GM11168 (cell line): ENCODE results near the gene RHPN2.
"Not testable (repeated sequence)": the region's sequence is repeated elsewhere in the genome, so short reads cannot be mapped to it uniquely, and the experiment has no call there.

Experiments
- in situ Hi-C: fragments of 300-500 bp; cut with MboI; formaldehyde crosslinking; loops from one replicate; pipeline ENCODE4 v1.12.0; 2022; ENCODE audit warnings: low sequenced_read_pairs; ENCODE audit not compliant: unreplicated experiment

Gene RHPN2

DNA sequence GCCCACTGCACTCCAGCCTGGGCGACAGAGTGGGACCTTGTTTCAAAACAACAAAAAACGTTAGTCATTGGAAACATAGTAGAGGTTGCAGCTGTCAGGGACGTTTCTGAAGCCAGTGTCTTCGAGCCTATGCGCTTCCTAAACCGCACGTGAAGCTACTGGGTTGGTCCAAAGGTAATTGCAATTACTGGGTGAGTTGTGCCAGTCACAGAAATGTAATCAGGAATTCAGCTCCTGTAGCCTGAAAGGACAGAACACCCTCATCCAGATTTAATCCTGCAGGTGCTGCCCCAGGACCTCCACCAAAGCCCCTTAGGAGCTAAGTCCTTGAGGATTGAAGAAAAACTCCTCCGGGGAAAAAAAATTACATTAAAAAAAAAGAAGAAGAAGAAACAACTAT lies 2.4 kb upstream of the RHPN2 start:
- in situ Hi-C loops = no loop called here

DNA sequence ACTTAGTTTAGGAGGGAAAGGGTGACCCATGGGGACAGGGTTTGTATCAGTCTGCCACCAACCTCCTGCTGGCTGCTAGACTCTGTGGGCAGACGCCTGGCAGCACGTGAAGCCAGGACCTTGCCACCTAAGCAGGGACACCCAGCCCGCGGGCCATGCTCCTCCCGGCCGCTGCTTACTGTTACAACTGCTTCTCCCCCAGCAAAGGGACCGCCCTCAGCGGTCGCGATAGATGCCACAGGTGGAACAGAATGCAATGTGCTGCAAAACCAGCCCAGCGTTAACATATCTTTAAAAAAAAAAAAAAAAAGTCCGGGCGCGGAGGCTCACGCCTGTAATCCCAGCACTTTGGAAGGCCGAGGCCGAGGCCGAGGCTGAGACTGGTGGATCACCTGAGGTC lies 1.9 kb upstream of the RHPN2 start:
- in situ Hi-C loops = no loop called here

DNA sequence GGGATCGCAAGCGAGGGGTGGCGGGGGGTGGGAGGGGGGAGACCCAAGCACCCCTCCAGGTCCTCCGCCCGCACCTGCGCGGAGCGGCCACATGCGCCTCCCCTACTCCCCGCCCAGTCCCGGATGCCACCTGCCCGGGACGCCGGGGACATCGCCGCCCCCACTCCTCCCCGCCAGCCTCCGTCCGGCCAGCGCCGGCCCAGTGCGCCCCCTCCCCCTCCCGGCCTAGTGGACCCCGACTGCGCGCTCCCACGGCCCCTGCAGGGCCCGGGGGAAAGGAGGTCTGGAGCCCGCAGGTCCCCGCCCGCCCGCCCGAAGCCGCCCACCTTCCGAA lies 263 bp downstream of the RHPN2 start:
- in situ Hi-C loops = no loop called here

DNA sequence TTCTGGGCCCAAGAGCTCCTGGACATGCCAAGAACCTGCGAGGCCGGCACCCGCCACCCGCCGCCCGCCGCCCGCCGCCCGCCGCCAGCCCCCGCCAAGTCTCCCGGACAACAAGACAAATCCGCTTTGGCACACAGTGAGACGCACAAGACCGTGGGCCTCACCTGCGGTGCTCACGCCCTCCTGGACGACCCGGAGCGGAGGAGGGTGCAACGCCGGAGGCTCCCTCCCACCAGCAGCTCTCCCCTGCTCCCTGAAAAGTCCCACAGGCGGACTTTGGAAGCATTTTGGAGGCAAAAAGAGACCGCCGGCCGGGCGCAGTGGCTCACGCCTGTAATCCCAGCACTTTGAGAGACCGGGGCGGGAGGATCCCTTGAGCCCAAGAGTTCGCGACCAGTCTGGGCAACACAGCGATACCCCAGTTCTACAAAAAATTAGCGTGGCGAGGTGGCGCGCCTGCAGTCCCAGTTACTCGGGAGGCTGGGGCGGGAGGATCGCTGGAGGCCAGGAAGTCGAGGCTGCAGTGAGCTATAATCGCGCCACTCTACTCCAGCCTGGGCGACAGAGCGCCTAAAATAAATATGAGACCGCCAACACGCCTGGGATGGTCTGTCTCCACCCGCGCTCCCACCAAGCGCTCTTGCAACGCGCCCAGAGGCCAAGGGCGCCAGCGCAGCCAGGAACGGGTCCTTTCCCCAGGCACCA lies 783 bp downstream of the RHPN2 start:
- in situ Hi-C loops = no loop called here

DNA sequence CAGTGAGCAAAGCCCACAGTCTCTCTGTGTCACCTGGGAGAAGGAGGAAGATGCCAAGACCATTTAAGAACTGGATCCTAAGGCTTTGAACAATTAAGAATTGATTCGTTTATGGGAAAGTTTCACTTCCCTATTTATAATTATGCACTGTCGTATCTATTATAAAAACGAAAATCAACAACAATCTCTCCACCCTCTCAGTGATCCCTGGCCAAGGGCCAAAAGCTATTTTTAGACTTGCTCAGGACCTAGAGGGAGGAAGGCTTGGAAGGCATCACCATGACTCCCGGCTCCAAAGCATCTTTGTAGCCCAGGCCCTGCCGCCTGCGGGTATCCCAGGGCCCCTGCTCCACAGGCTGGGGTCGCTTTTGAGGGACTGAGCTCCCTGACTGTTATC lies 1.3 kb downstream of the RHPN2 start:
- in situ Hi-C loops = no loop called here

DNA sequence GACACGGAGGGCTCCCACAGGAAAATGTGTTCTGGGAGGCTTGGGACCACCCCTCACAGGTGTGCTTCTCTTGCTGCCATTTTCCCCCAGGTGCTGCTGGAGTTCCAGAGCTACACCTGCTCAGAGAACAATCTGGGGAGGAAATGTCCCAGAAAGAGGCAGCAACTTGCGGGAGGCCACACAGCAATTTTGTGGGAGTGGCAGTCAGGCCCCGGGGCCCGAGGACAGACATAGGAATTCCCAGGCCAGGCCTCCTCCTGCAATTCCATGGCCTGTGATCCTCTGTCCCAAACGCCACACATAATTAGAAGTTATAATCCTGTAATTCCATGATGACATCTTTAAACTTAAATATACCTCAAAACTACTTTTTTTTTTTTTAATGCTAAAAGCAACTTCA lies 1.8 kb downstream of the RHPN2 start:
- in situ Hi-C loops = no loop called here

DNA sequence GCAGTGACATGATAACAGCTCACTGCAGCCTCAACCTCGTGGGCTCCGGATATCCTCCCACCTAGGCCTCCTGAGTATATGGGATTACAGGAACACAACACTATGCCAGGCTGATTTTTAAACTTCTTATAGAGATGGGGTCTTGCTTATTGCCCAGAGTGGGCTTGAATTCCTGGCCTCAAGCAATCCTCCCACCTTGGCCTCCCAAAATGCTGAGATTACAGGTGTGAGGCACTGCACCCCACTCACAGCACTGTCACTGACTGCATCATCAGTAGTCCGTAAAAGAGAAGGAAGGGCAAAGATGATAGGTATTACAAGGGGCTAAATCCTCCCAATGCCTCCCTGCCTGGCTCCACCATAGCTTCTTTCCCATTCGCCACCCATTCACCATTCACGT lies 4.1 kb downstream of the RHPN2 start:
- in situ Hi-C loops = no loop called here

DNA sequence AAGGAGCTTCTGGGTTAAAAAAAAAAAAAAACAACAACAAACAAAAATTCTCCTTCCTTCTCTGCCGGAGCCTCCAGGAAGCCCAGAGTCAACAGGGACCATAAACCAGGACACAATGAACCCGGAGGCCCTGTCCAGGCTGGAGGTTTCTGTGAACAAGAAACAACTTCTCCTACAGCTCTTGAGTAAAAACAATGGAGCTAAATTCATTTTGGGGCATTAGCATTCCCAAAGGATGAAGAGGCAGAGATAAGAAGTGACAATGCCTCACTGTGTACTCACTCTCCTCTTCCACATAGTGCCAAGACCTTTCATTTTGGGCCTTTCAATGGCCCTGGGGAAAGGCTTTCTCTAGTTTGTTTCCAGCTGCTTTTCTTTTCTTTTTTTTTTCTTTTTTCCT lies 9.0 kb downstream of the RHPN2 start:
- in situ Hi-C loops = no loop called here

DNA sequence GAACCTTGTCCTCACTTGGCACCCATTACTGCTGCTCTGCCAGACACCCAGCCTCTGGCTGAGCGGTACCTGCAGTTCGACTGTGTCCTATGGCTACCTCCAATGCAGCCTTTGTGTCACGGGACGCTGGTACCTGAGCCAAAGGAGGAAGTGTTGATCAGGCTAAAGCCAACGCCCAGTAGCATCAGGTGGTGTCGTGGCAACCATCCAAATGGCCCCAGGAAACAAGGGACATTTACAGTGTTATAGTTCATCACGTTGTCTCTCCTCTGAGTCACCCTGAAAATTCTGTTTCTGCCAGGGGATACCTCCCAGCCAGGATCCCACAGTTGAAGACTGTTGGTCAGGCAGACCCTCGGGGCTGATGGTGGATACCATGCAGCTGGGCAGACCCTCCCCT lies 10.1 kb downstream of the RHPN2 start:
- in situ Hi-C loops = no loop called here

DNA sequence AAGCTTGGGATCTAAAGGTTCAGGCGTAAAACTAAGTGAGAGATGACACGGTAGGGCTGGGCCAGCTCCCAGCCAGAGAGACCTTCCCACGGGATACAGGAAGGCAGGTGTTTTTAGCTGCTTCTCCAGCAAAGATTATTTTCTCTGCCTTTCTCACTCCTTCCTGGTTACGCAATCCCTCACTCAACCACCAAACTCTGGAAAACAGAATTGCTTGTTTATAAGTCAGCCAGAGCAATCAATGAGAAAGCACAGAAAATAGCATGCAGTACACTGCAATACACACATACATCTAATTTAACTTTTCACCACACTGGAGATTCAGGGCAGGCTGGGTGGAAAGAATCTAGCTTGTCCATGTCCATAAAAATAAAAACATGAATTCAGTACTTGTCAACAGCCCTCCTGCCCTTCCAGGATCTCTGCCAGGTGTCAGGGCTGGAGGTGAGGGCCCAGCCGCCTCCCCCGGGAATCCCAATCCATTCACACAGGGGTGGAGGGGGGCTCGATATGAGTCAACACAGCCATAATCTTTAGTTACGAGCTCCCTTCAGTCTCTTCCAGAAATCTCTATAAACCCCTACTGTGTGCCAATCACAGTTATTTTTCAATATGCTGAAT lies 12.2 kb downstream of the RHPN2 start:
- in situ Hi-C loops = no loop called here

DNA sequence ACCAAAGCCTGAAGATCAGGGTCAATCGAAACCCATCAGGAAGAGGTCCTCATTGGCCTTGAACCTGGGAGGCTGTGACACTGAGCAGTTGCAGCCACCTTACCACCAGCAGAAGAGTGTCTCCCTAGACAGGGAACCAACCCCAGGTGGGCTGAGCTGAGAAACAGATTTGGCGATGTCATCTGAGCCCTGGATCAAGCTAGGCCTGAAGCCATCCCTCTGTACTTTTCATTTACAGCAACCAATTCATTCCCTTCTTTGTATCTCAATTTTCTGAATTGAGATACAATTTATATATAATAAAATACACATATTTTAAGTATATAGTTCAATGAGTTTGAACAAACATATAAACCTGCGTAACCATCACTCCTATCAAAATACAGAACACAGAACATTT lies 14.6 kb downstream of the RHPN2 start:
- in situ Hi-C loops = no loop called here

DNA sequence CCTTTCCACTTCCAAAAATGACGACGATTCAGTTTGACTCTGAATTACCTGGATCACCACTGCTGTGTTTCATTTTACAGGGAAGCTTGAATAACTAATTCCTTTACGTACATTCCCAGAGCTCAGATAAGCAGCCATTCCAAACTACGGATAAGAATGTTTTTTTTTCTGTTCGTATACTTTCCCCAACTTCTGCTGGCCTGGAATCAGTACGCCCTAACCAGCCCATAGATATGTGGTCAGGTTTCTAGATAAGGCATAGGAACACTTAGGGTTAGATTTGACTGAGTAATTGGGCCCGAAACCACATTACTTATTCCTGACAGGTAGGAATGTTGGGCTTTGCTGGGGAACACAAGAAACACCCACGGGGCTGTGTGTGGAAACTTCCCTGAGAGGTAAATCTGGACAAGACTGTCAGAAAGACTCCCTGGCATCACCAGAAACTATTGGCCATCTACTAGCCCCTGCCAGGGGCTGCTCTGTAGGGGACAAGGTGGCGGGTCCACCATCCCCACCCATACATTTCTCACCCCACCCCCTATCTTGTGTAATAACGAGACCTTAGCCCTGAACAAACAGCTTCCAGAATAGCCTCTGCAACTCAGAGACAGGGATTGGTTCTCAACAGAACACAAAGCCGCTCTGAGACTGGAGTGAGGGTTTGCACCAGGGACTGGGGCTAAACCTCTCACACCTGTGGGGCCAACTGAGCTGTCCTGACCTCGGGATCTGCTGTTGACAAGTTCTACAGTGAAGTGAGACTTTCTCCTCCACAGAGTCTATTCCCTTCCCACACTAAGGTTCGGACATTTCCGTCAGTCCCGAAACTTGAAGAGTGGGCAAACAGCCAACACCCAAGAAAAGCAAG lies 15.6 kb downstream of the RHPN2 start:
- in situ Hi-C loops = no loop called here

DNA sequence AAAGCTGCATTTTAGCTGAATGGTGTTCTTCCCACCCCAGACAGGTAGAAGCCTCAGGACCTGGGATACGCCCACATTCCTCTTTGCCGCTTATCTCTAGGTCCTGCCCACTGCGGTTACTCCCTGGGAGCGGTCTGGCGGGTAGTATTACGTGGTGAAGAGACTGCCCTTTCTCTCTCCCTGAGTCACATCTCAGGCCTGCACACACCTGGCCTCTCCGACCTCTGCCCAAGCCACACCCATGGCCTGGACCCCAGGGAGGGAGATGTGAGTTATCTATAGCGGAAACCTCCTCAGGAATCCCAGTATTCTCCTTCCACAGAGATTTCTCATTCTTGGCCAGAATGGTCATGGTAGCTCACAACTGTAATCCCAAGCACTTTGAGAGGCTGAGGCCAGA lies 17.3 kb downstream of the RHPN2 start:
- in situ Hi-C loops = no loop called here

DNA sequence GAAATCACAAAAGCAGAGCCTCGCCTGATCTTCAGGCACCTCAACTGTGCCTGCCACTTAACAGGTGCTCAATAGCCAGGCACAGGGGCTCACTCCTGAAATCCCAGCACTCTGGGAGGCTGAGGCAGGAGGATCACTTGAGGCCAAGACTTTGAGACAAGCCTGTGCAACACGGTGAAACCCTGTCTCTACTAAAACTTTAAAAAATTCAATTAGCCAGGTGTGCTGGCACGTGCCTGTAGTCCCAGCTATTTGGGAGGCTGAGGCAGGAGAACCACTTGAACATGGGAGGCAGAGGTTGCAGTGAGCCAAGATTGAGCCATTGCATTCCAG lies 22.9 kb downstream of the RHPN2 start:
- in situ Hi-C loops = not testable (repeated sequence)

DNA sequence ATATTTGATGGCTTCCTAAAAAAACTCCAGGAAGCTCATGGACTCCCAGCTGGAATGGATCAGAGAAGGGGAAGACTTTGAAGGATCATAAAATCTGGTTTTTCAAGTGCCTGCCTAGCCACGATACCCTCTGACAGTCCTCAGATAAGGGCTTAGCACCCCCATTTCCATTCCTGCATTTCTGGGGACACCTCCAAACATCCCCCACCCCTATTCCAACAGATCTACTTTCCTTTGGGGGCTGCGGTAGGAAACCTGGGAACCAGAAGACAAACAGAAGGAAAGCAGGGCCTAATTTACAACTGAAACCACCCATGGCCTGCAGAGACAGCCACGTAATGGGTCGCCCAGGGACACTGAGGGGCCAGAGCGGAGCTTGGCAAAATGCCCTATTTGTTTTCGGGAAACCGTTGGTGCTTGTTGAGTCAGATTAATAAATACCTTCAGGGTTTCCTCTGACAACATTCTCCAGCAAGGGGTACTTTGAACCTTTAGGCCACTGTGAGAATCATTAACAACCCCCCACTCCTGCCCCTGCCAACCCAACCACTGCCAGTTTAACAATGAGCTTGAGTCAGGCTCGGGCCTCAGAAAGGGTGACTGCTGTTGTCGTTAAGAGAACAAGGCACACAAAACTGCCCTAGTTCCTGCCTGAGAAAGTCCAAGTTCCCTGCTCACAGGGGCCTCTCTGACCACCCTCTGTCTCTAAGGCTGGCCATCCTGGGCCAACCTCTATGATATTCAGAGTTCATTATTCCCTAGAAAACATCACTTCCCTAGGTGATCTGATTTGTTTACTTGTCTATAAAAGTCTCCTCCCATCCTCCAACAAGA lies 23.5 kb downstream of the RHPN2 start:
- in situ Hi-C loops = no loop called here

DNA sequence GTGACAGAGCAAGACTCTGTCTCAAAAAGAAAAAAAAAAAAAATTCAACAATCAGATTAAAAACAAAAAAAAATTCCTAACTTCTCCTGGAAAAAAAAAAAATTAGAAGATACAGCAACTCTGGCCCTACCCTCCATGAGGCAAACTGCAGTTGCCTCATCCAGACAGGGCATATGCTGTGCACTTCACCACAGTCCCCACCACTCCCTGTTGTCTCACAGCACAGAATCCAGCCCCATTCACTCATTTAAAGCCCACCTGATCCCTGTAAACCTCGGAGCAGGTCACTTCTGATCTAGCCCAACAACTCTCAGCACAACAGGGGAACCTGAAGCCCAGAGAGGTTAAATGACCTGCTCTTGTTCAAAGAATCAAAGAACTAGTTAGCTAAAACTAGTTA lies 24.9 kb downstream of the RHPN2 start:
- in situ Hi-C loops = no loop called here

DNA sequence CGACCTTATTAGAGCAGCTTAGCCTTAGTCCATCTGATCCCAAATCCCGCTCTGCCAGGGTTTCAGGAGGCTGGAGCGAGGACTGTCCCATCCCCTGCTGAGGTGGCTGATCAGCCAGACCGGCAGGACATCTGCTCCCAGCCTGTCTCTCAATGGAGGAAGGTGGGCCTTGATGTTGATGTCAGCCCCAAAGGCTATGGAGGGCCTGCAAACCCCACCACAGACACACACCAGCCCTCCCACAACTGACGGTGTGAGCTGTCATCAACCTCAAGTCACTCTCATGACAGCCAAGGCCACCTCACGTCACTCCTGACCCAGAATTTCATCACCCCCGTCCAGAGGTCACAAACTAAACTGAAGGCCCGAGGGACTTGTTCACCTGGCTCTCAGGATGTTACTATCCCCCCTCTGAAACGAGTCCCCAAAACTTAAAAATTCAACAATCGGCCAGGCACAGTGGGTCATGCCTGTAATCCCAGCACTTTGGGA lies 25.5 kb downstream of the RHPN2 start:
- in situ Hi-C loops = no loop called here

DNA sequence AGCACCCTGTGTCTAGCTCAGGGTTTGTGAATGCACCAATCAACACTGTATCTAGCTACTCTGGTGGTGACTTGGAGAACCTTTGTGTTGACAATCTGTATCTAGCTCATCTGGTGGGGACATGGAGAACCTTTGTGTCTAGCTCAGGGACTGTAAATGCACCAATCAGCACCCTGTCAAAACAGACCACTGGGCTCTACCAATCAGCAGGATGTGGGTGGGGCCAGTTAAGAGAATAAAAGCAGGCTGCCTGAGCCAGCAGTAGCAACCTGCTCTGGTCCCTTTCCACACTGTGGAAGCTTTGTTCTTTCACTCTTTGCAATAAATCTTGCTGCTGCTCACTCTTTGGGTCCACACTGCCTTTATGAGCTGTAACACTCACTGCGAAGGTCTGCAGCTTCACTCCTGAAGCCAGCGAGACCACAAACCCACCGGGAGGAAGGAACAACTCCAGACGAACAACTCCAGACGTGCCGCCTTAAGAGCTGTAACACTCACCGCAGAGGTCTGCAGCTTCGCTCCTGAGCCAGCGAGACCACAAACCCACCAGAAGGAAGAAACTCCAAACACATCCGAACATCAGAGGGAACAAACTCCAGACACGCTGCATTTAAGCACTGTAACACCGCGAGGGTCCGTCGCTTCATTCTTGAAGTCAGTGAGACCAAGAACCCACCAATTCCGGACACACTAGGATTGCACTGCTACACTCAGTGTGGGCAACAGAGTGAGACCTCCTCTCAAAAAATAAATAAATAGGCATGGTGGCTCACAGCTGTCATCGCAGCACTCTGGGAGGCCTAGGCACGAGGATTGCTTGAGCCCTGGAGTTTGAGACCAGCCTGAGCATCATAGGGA lies 27.3 kb downstream of the RHPN2 start:
- in situ Hi-C loops = not testable (repeated sequence)

DNA sequence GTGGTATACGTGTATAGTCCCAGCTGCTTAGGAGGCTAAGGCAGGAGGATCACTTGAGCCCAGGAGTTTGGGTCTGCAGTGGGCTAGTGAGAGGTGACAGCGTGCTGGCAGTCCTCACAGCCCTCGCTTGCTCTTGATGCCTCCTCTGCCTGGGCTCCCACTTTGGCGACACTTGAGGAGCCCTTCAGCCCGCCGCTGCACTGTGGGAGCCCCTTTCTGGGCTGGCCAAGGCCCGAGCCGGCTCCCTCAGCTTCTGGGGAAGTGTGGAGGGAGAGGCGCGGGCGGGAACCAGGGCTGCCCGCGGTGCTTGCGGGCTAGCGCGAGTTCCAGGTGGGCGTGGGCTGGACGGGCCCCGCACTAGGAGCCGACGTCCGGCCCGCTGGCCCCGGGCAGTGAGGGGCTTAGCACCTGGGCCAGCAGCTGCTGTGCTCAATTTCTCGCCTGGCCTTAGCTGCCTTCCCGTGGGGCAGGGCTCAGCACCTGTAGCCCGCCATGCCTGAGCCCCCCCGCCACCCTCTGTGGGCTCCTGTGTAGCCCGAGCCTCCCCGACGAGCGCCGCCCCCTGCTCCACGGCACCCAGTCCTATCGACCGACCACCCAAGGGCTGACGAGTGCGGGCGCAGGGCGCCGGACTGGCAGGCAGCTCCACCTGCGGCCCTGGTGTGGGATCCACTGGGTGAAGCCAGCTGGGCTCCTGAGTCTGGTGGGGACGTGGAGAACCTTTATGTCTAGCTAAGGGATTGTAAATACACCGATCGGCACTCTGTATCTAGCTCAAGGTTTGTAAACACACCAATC lies 28.1 kb downstream of the RHPN2 start:
- in situ Hi-C loops = not testable (repeated sequence)
